H1 (cell line): ENCODE measurements around the gene FIGNL2. TPM values are rescaled to one million over a fixed set of nuclear protein-coding genes. Genes with fewer than 3 reads are reported as not detected.
A peak's percentile ranks its signal among the peaks of the same experiment; 100 is the strongest.

Experiments
- CTCF ChIA-PET: fragments of 300-600 bp; sonication (Branson Sonifier 250); formaldehyde crosslinking; loops from one replicate; lab custom pipeline; 2021; ENCODE audit not compliant: partially characterized antibody; lab: Charles Lee
- POLR2A ChIA-PET: fragments of 300-600 bp; sonication (Branson Sonifier 250); formaldehyde crosslinking; loops from one replicate; lab custom pipeline; 2021; ENCODE audit warnings: inconsistent platforms; ENCODE audit not compliant: partially characterized antibody; lab: Charles Lee
- DNase-seq, 2 experiments: peaks; one replicate each; pipeline versions ENCODE4 v3.0.0 to v3.0.0-alpha.2; 2010 to 2022; ENCODE audit warnings: low spot score in 2 of 2, low read depth in 1 of 2, mixed read lengths in 1 of 2
- FAIRE-seq: peaks from 2 replicates; lab custom pipeline; 2011; peaks lifted over from hg19 to GRCh38; lab: Jason Lieb, UNC
- H2AFZ ChIP-seq: 2 replicates; pipeline ENCODE4 v1.8.1; 2012; ENCODE audit warnings: low read length, inconsistent platforms
- H2AK5ac ChIP-seq: 2 replicates; pipeline ENCODE4 v1.6.1; 2013; ENCODE audit warnings: low read depth, low read length
- H2BK120ac ChIP-seq: replicated peaks from 2 replicates; pipeline ENCODE3; 2013; ENCODE audit warnings: low read depth, low read length, inconsistent platforms
- H2BK12ac ChIP-seq: 2 replicates; pipeline ENCODE4 v1.6.1; 2013; ENCODE audit warnings: low read depth, low read length
- H2BK15ac ChIP-seq: 2 replicates; pipeline ENCODE4 v1.6.1; 2013; ENCODE audit warnings: low read length
- H2BK20ac ChIP-seq: 2 replicates; pipeline ENCODE4 v1.6.1; 2013; ENCODE audit warnings: low read length
- H2BK5ac ChIP-seq: 2 replicates; pipeline ENCODE4 v1.6.1; 2013; ENCODE audit warnings: low read depth, low read length
- H3K14ac ChIP-seq: 2 replicates; pipeline ENCODE4 v1.6.1; 2013; ENCODE audit warnings: inconsistent platforms; ENCODE audit not compliant: insufficient read length
- H3K18ac ChIP-seq: 2 replicates; pipeline ENCODE4 v1.6.1; 2013; ENCODE audit warnings: low read length; ENCODE audit errors: extremely low read depth
- H3K23ac ChIP-seq: 2 replicates; pipeline ENCODE4 v1.6.1; 2013; ENCODE audit warnings: inconsistent platforms; ENCODE audit not compliant: insufficient read length
- H3K23me2 ChIP-seq: 2 replicates; pipeline ENCODE4 v1.6.1; 2013; ENCODE audit warnings: low read depth, low read length
- H3K27ac ChIP-seq: 2 replicates; pipeline ENCODE4 v1.6.1; 2011; ENCODE audit warnings: low read depth, low read length, inconsistent platforms
- H3K27me3 ChIP-seq, 4 experiments: replicated peaks in 1 of 4; 1 replicate in 1 of 4; 2 replicates in 3 of 4; pipeline versions ENCODE4 v1.6.1 to v1.8.1; 2011 to 2013; ENCODE audit warnings: low read length in 3 of 4, mild to moderate bottlenecking in 3 of 4, inconsistent platforms in 2 of 4, mixed read lengths in 2 of 4, moderate library complexity in 1 of 4; ENCODE audit not compliant: control insufficient read depth in 3 of 4, insufficient read depth in 3 of 4; ENCODE audit errors: extremely low read depth in 1 of 4
- H3K36me3 ChIP-seq, 4 experiments: 2 replicates each; pipeline versions ENCODE4 v1.6.1 to v1.8.1; 2011 to 2013; ENCODE audit warnings: mild to moderate bottlenecking in 4 of 4, low read length in 3 of 4, moderate library complexity in 2 of 4, control low read depth in 1 of 4, inconsistent platforms in 1 of 4; ENCODE audit not compliant: insufficient read depth in 4 of 4, control insufficient read depth in 2 of 4
- H3K4ac ChIP-seq: replicated peaks from 2 replicates; pipeline ENCODE3; 2013; ENCODE audit warnings: low read length, low read depth, mixed read lengths, inconsistent platforms; ENCODE audit not compliant: insufficient read length
- H3K4me1 ChIP-seq, 4 experiments: replicated peaks in 1 of 4; 1 replicate in 1 of 4; 2 replicates in 3 of 4; pipeline versions ENCODE4 v1.6.1 to v1.8.1; 2011 to 2013; ENCODE audit warnings: low read length in 3 of 4, inconsistent platforms in 2 of 4, mixed read lengths in 1 of 4; ENCODE audit not compliant: insufficient read depth in 4 of 4, control insufficient read depth in 3 of 4
- H3K4me2 ChIP-seq, 2 experiments: 2 replicates each; pipeline versions ENCODE4 v1.6.1 to v1.8.1; 2011 to 2013; ENCODE audit warnings: low read depth in 2 of 2, low read length in 2 of 2, control low read depth in 1 of 2, inconsistent platforms in 1 of 2, mild to moderate bottlenecking in 1 of 2; ENCODE audit not compliant: insufficient read depth in 1 of 2
- H3K4me3 ChIP-seq, 4 experiments: fragments of 200-600, 300-600 bp in 1 of 4; sonication (generic), shearing (Covaris generic), sonication (Bioruptor Twin) in 1 of 4; 2 replicates each; pipeline versions ENCODE4 v1.5.1 to v1.8.1; 2011 to 2016; ENCODE audit warnings: low read length in 4 of 4, low read depth in 3 of 4, control low read depth in 2 of 4, inconsistent platforms in 2 of 4, mild to moderate bottlenecking in 2 of 4, mixed read lengths in 1 of 4, moderate library complexity in 1 of 4; ENCODE audit not compliant: insufficient read depth in 2 of 4; ENCODE audit errors: extremely low read depth in 1 of 4
- H3K56ac ChIP-seq: replicated peaks from 2 replicates; pipeline ENCODE3; 2013; ENCODE audit warnings: low read depth, mild to moderate bottlenecking, mixed read lengths, low read length, inconsistent platforms; ENCODE audit not compliant: insufficient read length
- H3K79me1 ChIP-seq: 2 replicates; pipeline ENCODE4 v1.6.1; 2013; ENCODE audit warnings: low read depth, low read length, control low read depth
- H3K79me2 ChIP-seq, 2 experiments: 2 replicates each; pipeline versions ENCODE4 v1.6.1 to v1.8.1; 2012 to 2013; ENCODE audit warnings: low read length in 2 of 2, mild to moderate bottlenecking in 2 of 2, inconsistent platforms in 1 of 2; ENCODE audit not compliant: insufficient read depth in 2 of 2, control insufficient read depth in 1 of 2
- H3K9ac ChIP-seq, 4 experiments: replicated peaks in 1 of 4; 1 replicate in 1 of 4; 2 replicates in 3 of 4; pipeline versions ENCODE4 v1.6.1 to v1.8.1; 2011 to 2013; ENCODE audit warnings: low read depth in 3 of 4, low read length in 3 of 4, control low read depth in 2 of 4, mild to moderate bottlenecking in 2 of 4, moderate library complexity in 2 of 4, inconsistent platforms in 1 of 4; ENCODE audit errors: extremely low read depth in 1 of 4
- H3K9me3 ChIP-seq, 2 experiments: 2 replicates each; pipeline versions ENCODE4 v1.6.1 to v1.8.1; 2012 to 2013; ENCODE audit warnings: mild to moderate bottlenecking in 2 of 2, moderate library complexity in 2 of 2, control low read depth in 1 of 2, inconsistent platforms in 1 of 2, low read depth in 1 of 2, low read length in 1 of 2, mixed read lengths in 1 of 2; ENCODE audit not compliant: insufficient read depth in 2 of 2
- H4K20me1 ChIP-seq, 2 experiments: replicated peaks in 1 of 2; 2 replicates each; pipeline versions ENCODE3 to v1.8.1; 2011 to 2013; ENCODE audit warnings: inconsistent platforms in 2 of 2, low read length in 2 of 2, mild to moderate bottlenecking in 1 of 2; ENCODE audit not compliant: insufficient read depth in 2 of 2, control insufficient read depth in 1 of 2
- H4K5ac ChIP-seq: 2 replicates; pipeline ENCODE4 v1.6.1; 2013; ENCODE audit warnings: low read length, low read depth, mixed read lengths, inconsistent platforms; ENCODE audit not compliant: insufficient read length
- H4K8ac ChIP-seq: 2 replicates; pipeline ENCODE4 v1.8.0; 2013; ENCODE audit warnings: mild to moderate bottlenecking, moderate library complexity, low read length, inconsistent platforms; ENCODE audit not compliant: insufficient read depth; ENCODE audit errors: extremely low read depth
- H4K91ac ChIP-seq: replicated peaks from 2 replicates; pipeline ENCODE3; 2013; ENCODE audit warnings: low read length, mixed read lengths, inconsistent platforms; ENCODE audit not compliant: insufficient read length
- JUN ChIP-seq: IDR thresholded peaks from 2 replicates; pipeline ENCODE4 v1.6.1; 2011; ENCODE audit warnings: low read depth, mild to moderate bottlenecking, improper control_type of control experiment, low read length
- KDM4A ChIP-seq: IDR thresholded peaks from one replicate; pipeline ENCODE4 v1.7.1; 2012; ENCODE audit warnings: low read depth, mild to moderate bottlenecking, moderate library complexity, low read length, inconsistent platforms; ENCODE audit not compliant: severe bottlenecking
- NRF1 ChIP-seq: IDR thresholded peaks from 2 replicates; pipeline ENCODE4 v1.6.1; 2011; ENCODE audit warnings: mild to moderate bottlenecking, low read depth, low read length, improper control_type of control experiment
- PHF8 ChIP-seq: fragments of 200-600 bp; sonication (generic); conservative IDR thresholded peaks from 2 replicates; pipeline ENCODE4 v1.7.1; 2012; ENCODE audit warnings: low read depth, mild to moderate bottlenecking, inconsistent platforms, low read length, moderate library complexity
- POU5F1 ChIP-seq: IDR thresholded peaks from 2 replicates; pipeline ENCODE4 v1.6.1; 2011; ENCODE audit warnings: low read depth, mild to moderate bottlenecking, low read length, moderate library complexity
- RBBP5 ChIP-seq: IDR thresholded peaks from 2 replicates; pipeline ENCODE4 v1.7.1; 2012; ENCODE audit warnings: low read depth, mild to moderate bottlenecking, inconsistent platforms, low read length, moderate library complexity, borderline replicate concordance
- RFX5 ChIP-seq: IDR thresholded peaks from 2 replicates; pipeline ENCODE4 v1.6.1; 2011; ENCODE audit warnings: low read depth, low read length, improper control_type of control experiment, borderline replicate concordance
- SAP30 ChIP-seq: fragments of 300-600 bp; sonication (generic); IDR thresholded peaks from 2 replicates; pipeline ENCODE4 v1.7.1; 2012; ENCODE audit warnings: low read length, moderate library complexity, mild to moderate bottlenecking, inconsistent platforms; ENCODE audit not compliant: insufficient read depth, insufficient replicate concordance
- SP2 ChIP-seq: IDR thresholded peaks from 2 replicates; pipeline ENCODE4 v1.6.1; 2012; ENCODE audit warnings: mild to moderate bottlenecking, low read length, inconsistent platforms
- ZNF274 ChIP-seq: IDR thresholded peaks from 2 replicates; pipeline ENCODE4 v1.7.0; 2012; ENCODE audit warnings: low read length, borderline replicate concordance; ENCODE audit errors: extremely low read depth
- WGBS, 2 experiments: shearing (Covaris generic) in 1 of 2; methylation state at CpG; one replicate each; pipeline versions ENCODE4 v1.1.6 to v1.1.7; 2013 to 2015; ENCODE audit warnings: low lambda C conversion rate in 2 of 2, mixed read lengths in 2 of 2, inconsistent platforms in 1 of 2, low coverage in 1 of 2, missing lambda C conversion rate in 1 of 2; ENCODE audit not compliant: insufficient replicate concordance in 2 of 2, insufficient coverage in 1 of 2, insufficient read length in 1 of 2; ENCODE audit errors: extremely low coverage in 1 of 2, missing lambda C conversion rate in 1 of 2; 5-methylcytosine and 5-hydroxymethylcytosine counted together
- polyA plus RNA-seq, 7 experiments: library from polyadenylated mRNA; depleted of rRNA in 3 of 7; stranded (reverse) in 5 of 7; unstranded in 2 of 7; fragments of >200 nt in 5 of 7; fragments of 200-250 nt in 2 of 7; gene quantifications; 1 replicate in 5 of 7; 2 replicates in 1 of 7; 4 replicates in 1 of 7; pipeline versions ENCODE4 v1.2.1 to v1.2.3, GENCODE V29; 2011 to 2013; ENCODE audit warnings: missing spikeins in 2 of 7, mixed read lengths in 2 of 7
- total RNA-seq: library from RNA; stranded (reverse); fragmentation: NEBNext Ultra II Directional; extraction: Animal tissue kit (Norgen Biotek cat#: 25700); gene quantifications from 2 replicates; pipeline ENCODE4 v1.2.1, GENCODE V29; 2021
- TF ChIP-seq, protein P1 (sequence below): IDR thresholded peaks from 2 replicates; pipeline ENCODE4 v1.6.1; 2012; ENCODE audit warnings: inconsistent platforms

The FIGNL2 gene
- total and polyA plus RNA-seq, 2 of the 8 experiments (the other 6 are each of a cell fraction or from before 2014, with no cell fraction given): 6.5 to 7.1 TPM

DNA sequence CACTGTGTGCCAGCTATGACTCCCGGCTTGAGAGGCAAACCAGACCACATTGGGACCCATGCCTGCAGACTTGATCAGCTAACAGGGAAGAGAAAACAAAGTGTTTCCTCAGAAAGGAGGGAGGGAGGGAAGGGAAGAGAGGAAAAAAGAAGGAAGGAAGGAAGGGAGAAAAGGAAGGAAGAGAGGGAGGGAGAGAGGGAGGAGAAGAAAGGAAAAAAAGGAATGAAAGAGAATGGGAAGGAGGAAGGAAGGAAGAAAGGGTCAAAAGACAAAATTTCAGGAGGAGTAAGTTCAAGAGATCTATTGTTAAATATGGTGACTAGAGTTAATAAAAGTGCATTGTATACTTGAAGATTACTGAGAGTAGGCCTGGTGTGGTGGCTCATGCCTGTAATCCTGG is 18.9 kb downstream of the FIGNL2 start:
- Histone ChIP-seq H2AK5ac (peak overlapping the region; percentile 9; the same call in 1 of the 2 replicates), H3K23me2 (peaks cover 4% of the 10 kb centered on the region; the same call in 1 of the 2 replicates), H3K79me2 (no peaks in the 10 kb centered on the region), H3K4me3 (no peak overlapping the region), H3K27ac (no peak overlapping the region), H4K5ac (peak overlapping the region; percentile 49), H3K4ac (no peak overlapping the region), H2AFZ (no peak overlapping the region), H3K79me1 (no peaks in the 10 kb centered on the region; the same call in 1 of the 2 replicates), H3K56ac (no peak overlapping the region), H2BK12ac (peak overlapping the region; percentile 45; the same call in 1 of the 2 replicates), H3K9me3 (no peaks in the 10 kb centered on the region), H4K20me1 (peaks cover 0 to 2% of the 10 kb centered on the region in 2 experiments), H3K4me2 (peak overlapping the region; percentile 45 to 52), H3K36me3 (no peaks in the 10 kb centered on the region), H3K4me1 (peaks cover 13 to 42% (median 30%) of the 10 kb centered on the region in 4 experiments), H2BK5ac (peak overlapping the region; percentile 20; the same call in 1 of the 2 replicates), H4K8ac (no peak overlapping the region), H4K91ac (peak overlapping the region; percentile 18), H2BK120ac (no peak overlapping the region), H3K14ac (no peak overlapping the region), H2BK20ac (peak overlapping the region; percentile 94; the same call in 1 of the 2 replicates), H3K9ac (no peak overlapping the region; a peak in 1 of 7 replicates), H3K23ac (no peak overlapping the region), H3K27me3 (0 out of 7 replicates have a peak, but pooled peaks cover 0 to 3% (median 0%) of the 10 kb centered on the region in 4 experiments), H3K18ac (peak overlapping the region; percentile 80; the same call in 1 of the 2 replicates), H2BK15ac (no peak overlapping the region)
- 83% methylated on average over 1 of the region's 1 CpG; no CpG with 5 or more reads in 1 of the 2 experiments for WGBS, 2 experiments
- CTCF ChIA-PET: interaction anchor here (0.6 to 6.8 kb wide), 9 partner anchors 11 to 99 kb away, joined by 3 to 49 read pairs (median 7); no protein-coding TSS in a partner anchor
- POLR2A ChIA-PET: interaction anchor here (0.7 to 2.7 kb wide), 6 partner anchors 8 to 34 kb away, joined by 3 to 11 read pairs (median 6); no protein-coding TSS in a partner anchor
- FAIRE-seq (no peak), DNase-seq (no peak)
- TF ChIP-seq POU5F1: no peak
- no peak for TF ChIP-seq PHF8
- TF ChIP-seq, protein P1, sequence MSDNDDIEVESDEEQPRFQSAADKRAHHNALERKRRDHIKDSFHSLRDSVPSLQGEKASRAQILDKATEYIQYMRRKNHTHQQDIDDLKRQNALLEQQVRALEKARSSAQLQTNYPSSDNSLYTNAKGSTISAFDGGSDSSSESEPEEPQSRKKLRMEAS: no peak
- TF ChIP-seq SP2: no peak
- TF ChIP-seq SAP30: no peak
- TF ChIP-seq KDM4A: no peak
- TF ChIP-seq RFX5: no peak
- TF ChIP-seq JUN: no peak
- no peak for TF ChIP-seq ZNF274
- TF ChIP-seq NRF1: no peak
- no peak for TF ChIP-seq RBBP5
